Measurements from ENCODE around the gene VAMP2.
A peak's percentile ranks its signal among the peaks of the same experiment; 100 is the strongest.

Gene VAMP2

DNA sequence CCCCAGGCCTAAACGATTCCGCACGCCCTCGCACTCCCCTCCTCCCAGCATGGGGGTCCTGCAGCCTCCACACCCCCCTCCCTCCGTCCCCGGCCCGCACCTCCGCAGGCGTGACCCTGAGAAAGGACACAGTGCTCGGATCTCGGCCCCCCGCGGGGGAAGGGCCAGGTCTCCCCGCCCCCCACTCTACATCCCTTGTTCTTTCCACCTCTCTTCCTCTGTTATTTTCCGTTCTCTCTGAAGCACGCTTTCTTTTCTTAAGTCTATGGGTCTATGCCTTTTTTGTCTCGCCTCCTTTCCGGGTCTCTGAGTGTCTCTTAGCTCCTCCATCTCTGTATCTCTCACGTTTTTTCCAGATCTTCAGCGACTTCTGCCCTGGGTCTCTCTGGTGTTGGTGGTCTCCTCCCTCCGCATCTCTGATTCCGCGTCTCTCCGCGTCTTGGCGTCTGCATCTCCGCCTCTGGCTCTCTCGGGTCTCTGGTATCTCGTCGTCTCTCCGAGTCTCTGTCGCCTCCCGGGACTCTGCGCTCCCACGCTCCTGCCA is 36.7 kb downstream of the VAMP2 start:
- Histone ChIP-seq H4K20me1 (peaks cover 0 to 41% (median 33%) of the 10 kb centered on the region in 11 experiments; a peak in 20 of 22 replicates), H3K4me3 (peak overlapping the region; percentile 57 to 79 (median 69)), H3K36me3 (no peaks in the 10 kb centered on the region), H3K9me3 (replicated peaks in 1 of 11) (no peaks in the 10 kb centered on the region), H3K4me2 (peak overlapping the region; percentile 91 to 100 (median 99)), H3K27ac (peak overlapping the region in 2 of 11 experiments; percentile 18 to 25; a peak in 2 of 22 replicates), H3K27me3 (peaks cover 50 to 93% (median 81%) of the 10 kb centered on the region in 11 experiments), H3K9ac (peak overlapping the region; percentile 54 to 75 (median 67); a peak in 20 of 22 replicates), H3K4me1 (peaks cover 38 to 55% (median 46%) of the 10 kb centered on the region in 10 experiments)
- no peak for TF ChIP-seq Cebpa-rat (IDR thresholded peaks at IDR 0.05)

DNA sequence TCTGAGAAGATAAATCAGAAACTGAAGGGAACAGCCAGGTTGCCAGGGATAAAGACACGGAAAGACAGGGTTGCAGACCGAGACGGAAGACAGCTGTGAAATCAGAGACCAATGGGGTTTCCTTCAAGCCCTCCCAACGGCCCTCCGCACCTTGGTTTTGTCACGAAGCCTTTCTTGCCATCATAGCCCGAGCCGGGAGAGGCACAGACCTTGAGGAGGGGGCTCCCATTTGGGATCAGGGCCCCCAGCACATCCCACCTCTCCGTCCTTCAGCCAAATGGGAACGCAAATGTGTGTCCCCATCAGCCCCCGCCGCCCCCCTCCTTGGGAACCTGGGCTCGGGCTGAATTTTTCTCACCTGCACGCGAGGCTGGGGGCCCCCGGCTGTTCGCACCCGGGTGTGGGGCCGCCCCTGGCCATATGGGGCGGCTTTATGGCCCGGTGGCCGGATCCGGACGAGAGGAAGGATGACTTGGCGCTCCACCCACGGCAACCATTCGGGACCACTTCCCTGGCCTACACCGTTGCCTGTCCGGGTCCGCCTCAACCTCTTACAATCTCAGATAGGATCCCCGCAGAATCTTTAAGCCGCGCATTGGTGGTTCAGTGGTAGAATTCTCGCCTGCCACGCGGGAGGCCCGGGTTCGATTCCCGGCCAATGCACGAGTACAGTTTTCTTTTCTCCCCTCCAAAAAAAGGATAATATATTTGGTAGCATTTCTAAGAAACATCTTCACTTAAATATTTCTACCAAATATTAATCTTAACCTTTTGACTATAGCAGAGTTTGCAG is 37.4 kb downstream of the VAMP2 start:
- no peaks in the 10 kb centered on the region for H3K36me3 ChIP-seq
- peak overlapping the region; percentile 54 to 75 (median 67); a peak in 20 of 22 replicates for H3K9ac ChIP-seq
- peak overlapping the region; percentile 57 to 79 (median 69) for H3K4me3 ChIP-seq
- H3K9me3 ChIP-seq (replicated peaks in 1 of 11) = no peaks in the 10 kb centered on the region
- H3K4me2 ChIP-seq = peak overlapping the region; percentile 91 to 100 (median 99)
- H3K27me3 ChIP-seq = peaks cover 55 to 96% (median 85%) of the 10 kb centered on the region in 11 experiments
- no peak for TF ChIP-seq Cebpa-rat (IDR thresholded peaks at IDR 0.05)
- H3K4me1 ChIP-seq = peaks cover 42 to 62% (median 53%) of the 10 kb centered on the region in 10 experiments
- peaks cover 0 to 48% (median 40%) of the 10 kb centered on the region in 11 experiments; a peak in 20 of 22 replicates for H4K20me1 ChIP-seq
- H3K27ac ChIP-seq = peak overlapping the region in 3 of 11 experiments; percentile 3 to 50 (median 17); a peak in 3 of 22 replicates

DNA sequence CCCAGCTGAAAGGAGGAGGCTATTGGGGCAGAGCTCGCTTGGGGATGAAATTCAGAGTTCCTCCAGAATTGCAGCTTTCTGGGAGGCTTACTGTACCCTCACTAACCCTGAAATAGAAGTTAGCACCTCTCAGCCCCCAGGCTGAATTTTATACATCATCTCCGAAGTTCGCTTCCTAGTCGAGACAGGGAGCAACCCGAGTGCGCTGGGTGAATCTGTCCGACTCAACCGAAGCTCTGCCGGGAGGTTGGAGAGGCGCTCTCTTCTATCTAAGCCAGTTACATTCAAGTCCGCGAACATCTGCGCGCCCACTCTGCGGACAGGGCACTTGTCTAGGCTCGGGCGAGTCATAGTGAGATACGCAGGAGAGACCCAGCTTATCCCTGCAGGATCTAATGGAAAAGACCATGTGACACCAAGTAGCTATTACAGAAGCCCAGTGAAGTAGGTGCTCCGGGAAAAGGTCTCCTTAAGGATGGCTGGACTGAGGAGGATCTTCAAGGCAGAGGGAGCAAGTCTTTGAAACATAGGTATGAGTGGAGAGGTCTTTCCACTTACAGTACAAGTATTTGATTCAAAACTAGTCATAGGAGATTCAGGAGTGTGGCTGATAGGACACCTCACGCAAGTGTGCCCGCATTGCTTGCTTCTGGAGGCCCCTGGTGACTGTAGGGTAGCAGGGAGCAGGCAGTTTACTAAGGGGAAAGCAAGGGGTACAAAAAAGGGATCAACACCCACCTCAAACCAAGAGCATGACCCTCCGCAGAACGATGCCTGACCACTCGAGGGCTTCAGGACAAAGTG is 38.2 kb downstream of the VAMP2 start:
- Histone ChIP-seq H3K4me2 (peak overlapping the region; percentile 91 to 100 (median 99)), H3K9ac (peak overlapping the region in 10 of 11 experiments; percentile 31 to 75 (median 66); a peak in 12 of 22 replicates), H3K27ac (no peak overlapping the region; a peak in 1 of 22 replicates), H4K20me1 (peaks cover 5 to 54% (median 44%) of the 10 kb centered on the region in 11 experiments; a peak in 20 of 22 replicates), H3K27me3 (peaks cover 50 to 90% (median 78%) of the 10 kb centered on the region in 11 experiments), H3K4me3 (peak overlapping the region; percentile 57 to 79 (median 69)), H3K4me1 (peaks cover 42 to 66% (median 54%) of the 10 kb centered on the region in 10 experiments), H3K9me3 (replicated peaks in 1 of 11) (no peaks in the 10 kb centered on the region), H3K36me3 (no peaks in the 10 kb centered on the region)
- TF ChIP-seq Cebpa-rat (IDR thresholded peaks at IDR 0.05) = no peak

DNA sequence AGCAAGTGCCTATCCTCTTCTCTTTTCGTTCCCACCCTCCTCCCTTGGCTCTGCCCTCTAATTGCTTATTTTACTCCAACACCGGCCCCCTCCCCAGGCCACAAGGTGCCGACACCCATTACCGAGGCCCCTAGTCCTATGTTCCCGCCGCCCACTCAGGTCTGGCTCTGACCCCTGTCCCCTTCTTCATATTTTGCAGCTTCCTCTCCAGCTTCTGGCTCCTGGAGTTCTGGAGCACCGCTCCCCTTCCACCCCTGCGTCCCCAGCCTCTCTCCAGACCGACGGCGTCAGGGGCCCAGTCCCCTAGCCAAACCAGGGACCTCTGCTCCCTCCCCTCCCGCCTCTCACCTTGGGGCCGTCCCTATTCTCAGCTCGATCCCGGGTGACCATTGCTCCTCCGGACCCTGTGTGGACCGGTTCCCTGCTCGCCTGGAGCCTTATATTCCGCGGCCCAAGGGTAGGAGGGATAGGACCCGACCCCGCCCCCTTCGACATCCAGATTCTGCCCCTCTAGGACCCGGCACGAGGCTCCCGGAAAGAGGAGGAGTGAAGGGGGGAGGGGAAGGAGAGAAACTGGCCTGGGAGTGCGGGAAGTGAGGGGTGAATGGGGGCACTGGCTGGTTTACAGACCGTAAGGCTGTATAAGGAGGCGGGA is 38.9 kb downstream of the VAMP2 start, which contains the start of gene HES7:
TSS of gene HES7 (minus strand) at position 412 of the 655 bp plus-strand sequence. CDS start at position 390, 22 bp downstream.
- Histone ChIP-seq H3K9me3 (replicated peaks in 1 of 11) (no peaks in the 10 kb centered on the region), H3K4me2 (peak within 1 kb of the TSS; percentile 91 to 100 (median 99)), H3K36me3 (no peaks in the 10 kb centered on the region), H3K27me3 (peaks cover 49 to 83% (median 71%) of the 10 kb centered on the region in 11 experiments), H3K4me3 (peak within 1 kb of the TSS; percentile 57 to 79 (median 69)), H3K27ac (no peak within 1 kb of the TSS), H4K20me1 (peaks cover 5 to 54% (median 44%) of the 10 kb centered on the region in 11 experiments; a peak in 20 of 22 replicates), H3K4me1 (peaks cover 42 to 66% (median 54%) of the 10 kb centered on the region in 10 experiments), H3K9ac (peak within 1 kb of the TSS; percentile 34 to 75 (median 66); a peak in 20 of 22 replicates)
- TF ChIP-seq Cebpa-rat (IDR thresholded peaks at IDR 0.05) = no peak

DNA sequence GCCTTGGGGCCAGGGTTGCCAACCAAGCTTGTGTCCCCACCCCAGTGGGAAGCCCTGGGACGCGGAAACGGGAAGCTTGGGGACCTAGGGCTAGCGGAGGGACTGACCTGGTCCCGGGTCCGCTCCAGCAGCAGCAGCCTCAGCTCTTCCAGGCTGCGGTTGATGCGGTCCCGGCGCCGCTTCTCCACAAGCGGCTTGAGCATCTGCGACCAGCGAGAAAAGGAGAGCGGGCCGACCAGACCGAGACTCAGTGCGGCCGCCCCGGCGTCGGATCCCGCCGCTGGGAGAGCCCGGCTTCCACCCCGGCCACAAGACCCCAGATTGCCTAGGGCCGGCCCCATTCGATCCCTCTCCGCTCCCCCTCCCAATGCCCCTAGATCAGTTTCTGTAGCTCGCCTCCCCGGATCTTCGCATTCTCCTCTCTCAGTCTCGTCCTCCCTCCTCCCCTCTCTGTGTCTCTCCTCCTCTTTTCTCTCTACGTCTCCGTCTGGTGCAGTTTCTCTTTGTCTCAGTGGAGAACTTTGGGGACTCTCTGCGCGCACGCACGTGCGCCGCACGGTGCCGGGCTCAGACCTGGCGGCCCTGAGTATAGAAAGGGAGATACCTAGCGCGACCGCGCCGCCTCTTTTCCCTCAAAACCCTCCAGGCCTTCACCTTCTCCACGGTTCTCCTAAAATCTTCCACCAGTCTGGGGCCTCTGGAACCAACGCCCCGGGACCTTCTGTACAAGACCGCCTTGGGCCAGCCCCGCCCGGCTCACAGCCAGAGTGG is 39.6 kb downstream of the VAMP2 start:
- peak overlapping the region; percentile 34 to 73 (median 53); a peak in 20 of 22 replicates for H3K9ac ChIP-seq
- H3K27ac ChIP-seq = no peak overlapping the region
- H3K9me3 ChIP-seq (replicated peaks in 1 of 11) = no peaks in the 10 kb centered on the region
- H3K27me3 ChIP-seq = peaks cover 45 to 80% (median 69%) of the 10 kb centered on the region in 11 experiments
- no peaks in the 10 kb centered on the region for H3K36me3 ChIP-seq
- peak overlapping the region; percentile 57 to 79 (median 69) for H3K4me3 ChIP-seq
- peaks cover 47 to 71% (median 58%) of the 10 kb centered on the region in 10 experiments for H3K4me1 ChIP-seq
- no peak for TF ChIP-seq Cebpa-rat (IDR thresholded peaks at IDR 0.05)
- peak overlapping the region; percentile 91 to 100 (median 99) for H3K4me2 ChIP-seq
- peaks cover 5 to 56% (median 44%) of the 10 kb centered on the region in 11 experiments; a peak in 20 of 22 replicates for H4K20me1 ChIP-seq

DNA sequence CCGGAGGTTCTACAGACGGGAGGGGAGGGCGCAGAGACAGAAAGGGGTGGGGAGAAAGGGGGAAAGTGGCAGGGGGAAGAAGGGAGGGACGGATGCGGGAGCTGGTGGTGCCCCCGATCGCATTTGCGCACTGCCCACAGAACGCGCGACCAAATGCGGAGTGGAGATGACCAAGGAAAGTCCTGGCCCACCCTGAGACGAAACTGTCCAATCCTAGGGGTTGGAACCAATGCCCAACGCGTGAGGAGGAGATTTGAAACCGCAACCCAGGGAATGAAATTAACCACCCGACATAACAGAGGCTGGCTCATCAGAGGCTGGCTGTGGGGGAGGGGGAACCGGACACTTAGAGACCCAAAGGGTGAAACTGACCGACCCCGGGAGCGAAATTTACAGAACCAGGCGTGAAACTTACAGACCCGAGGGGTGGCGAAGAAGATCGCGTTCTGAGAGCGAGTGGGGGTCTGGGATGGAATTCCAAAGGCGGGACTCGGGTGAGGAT is 40.3 kb downstream of the VAMP2 start:
- peak overlapping the region; percentile 57 to 79 (median 69) for H3K4me3 ChIP-seq
- peak overlapping the region; percentile 91 to 100 (median 99) for H3K4me2 ChIP-seq
- peak overlapping the region; percentile 34 to 73 (median 53); a peak in 20 of 22 replicates for H3K9ac ChIP-seq
- peaks cover 51 to 80% (median 69%) of the 10 kb centered on the region in 11 experiments for H3K27me3 ChIP-seq
- H3K9me3 ChIP-seq (replicated peaks in 1 of 11) = no peaks in the 10 kb centered on the region
- H3K27ac ChIP-seq = no peak overlapping the region
- no peaks in the 10 kb centered on the region for H3K36me3 ChIP-seq
- peaks cover 53 to 77% (median 64%) of the 10 kb centered on the region in 10 experiments for H3K4me1 ChIP-seq
- no peak for TF ChIP-seq Cebpa-rat (IDR thresholded peaks at IDR 0.05)
- H4K20me1 ChIP-seq = peaks cover 5 to 58% (median 45%) of the 10 kb centered on the region in 11 experiments; a peak in 20 of 22 replicates

DNA sequence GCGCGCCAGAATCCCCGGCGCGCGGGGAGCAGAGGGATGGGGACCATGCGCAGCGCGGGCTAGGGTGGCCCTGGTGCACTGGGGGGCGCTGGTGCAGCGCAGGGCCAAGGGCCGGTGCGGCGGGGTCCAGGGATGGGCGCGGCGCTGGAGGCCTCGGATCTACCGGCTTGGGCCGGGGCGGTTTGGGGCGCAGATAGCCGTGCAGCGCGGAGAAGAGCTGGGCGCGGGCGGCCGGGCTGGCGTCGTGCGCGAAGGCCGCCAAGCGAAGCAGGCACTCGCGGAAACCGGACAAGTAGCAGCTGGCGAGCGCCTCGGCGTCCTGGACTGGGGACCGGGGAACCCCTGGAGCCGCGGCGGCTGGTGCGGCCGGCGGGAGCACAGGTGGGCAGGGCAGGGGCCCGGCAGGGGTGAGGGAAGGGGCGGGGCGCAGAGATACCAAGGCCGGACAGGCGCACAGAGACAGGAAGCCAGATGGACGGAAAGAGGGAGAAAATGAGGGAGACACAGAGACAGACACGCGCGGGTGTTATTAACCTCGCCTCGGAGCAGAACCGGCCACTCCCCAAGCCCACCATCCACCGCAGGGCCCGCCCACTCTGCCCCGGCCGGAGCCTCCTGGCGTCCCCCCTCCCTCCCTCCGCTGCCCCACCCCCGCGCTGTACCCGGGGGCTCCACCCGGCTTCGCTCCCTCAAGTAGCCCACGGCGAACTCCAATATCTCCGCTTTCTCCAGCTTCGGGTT is 40.9 kb downstream of the VAMP2 start:
- no peak overlapping the region for H3K27ac ChIP-seq
- H3K4me1 ChIP-seq = peaks cover 55 to 77% (median 64%) of the 10 kb centered on the region in 10 experiments
- TF ChIP-seq Cebpa-rat (IDR thresholded peaks at IDR 0.05) = no peak
- H3K9me3 ChIP-seq (replicated peaks in 1 of 11) = no peaks in the 10 kb centered on the region
- H3K4me2 ChIP-seq = peak overlapping the region; percentile 91 to 100 (median 99)
- H4K20me1 ChIP-seq = peaks cover 5 to 58% (median 46%) of the 10 kb centered on the region in 11 experiments; a peak in 20 of 22 replicates
- H3K27me3 ChIP-seq = peaks cover 57 to 80% (median 70%) of the 10 kb centered on the region in 11 experiments
- peak overlapping the region; percentile 37 to 73 (median 57); a peak in 20 of 22 replicates for H3K9ac ChIP-seq
- no peaks in the 10 kb centered on the region for H3K36me3 ChIP-seq
- H3K4me3 ChIP-seq = peak overlapping the region; percentile 57 to 79 (median 69)

All from BLaER1 treated with 17β-estradiol and CSF1 and Interleukin-3, amounts not matched to agents 10 nM and 100 nM (cell line).